ENCODE data around the gene IL20RB.

IL20RB gene

GRCh38 chr3:136932523-136932922, 25.3 kb upstream of the IL20RB start:
- Mint-ChIP-seq H3K27ac (peak overlapping the region; percentile 78), H3K36me3 (ENCODE audit: low read depth) (peaks cover 52% of the 10 kb centered on the region), H3K9me3 (peaks cover 8% of the 10 kb centered on the region), H3K4me3 (peak overlapping the region; percentile 27), H3K27me3 (ENCODE audit: low read depth) (no peaks in the 10 kb centered on the region), H3K4me1 (ENCODE audit: low read depth) (peaks cover 45% of the 10 kb centered on the region)

- H3K27me3 Mint-ChIP-seq (ENCODE audit: low read depth) = no peaks in the 10 kb centered on the region
- H3K36me3 Mint-ChIP-seq (ENCODE audit: low read depth) = peaks cover 47% of the 10 kb centered on the region
- H3K4me1 Mint-ChIP-seq (ENCODE audit: low read depth) = peaks cover 47% of the 10 kb centered on the region
- H3K9me3 Mint-ChIP-seq = peaks cover 5% of the 10 kb centered on the region
- H3K4me3 Mint-ChIP-seq = peak overlapping the region; percentile 27
- peak overlapping the region; percentile 78 for H3K27ac Mint-ChIP-seq
Observed at GRCh38 chr3:136932978-136933772, 24.6 kb upstream of the IL20RB start.

- H3K36me3 Mint-ChIP-seq (ENCODE audit: low read depth) = peaks cover 36% of the 10 kb centered on the region
- no peaks in the 10 kb centered on the region for H3K27me3 Mint-ChIP-seq (ENCODE audit: low read depth)
- no peak overlapping the region for H3K4me3 Mint-ChIP-seq
- H3K4me1 Mint-ChIP-seq (ENCODE audit: low read depth) = peaks cover 36% of the 10 kb centered on the region
- no peak overlapping the region for H3K27ac Mint-ChIP-seq
- H3K9me3 Mint-ChIP-seq = peaks cover 8% of the 10 kb centered on the region
Observed at GRCh38 chr3:136937175-136937574, 20.6 kb upstream of the IL20RB start.

GRCh38 chr3:136937851-136938250, 19.9 kb upstream of the IL20RB start:
- Mint-ChIP-seq H3K4me3 (no peak overlapping the region), H3K27me3 (ENCODE audit: low read depth) (no peaks in the 10 kb centered on the region), H3K4me1 (ENCODE audit: low read depth) (peaks cover 38% of the 10 kb centered on the region), H3K36me3 (ENCODE audit: low read depth) (peaks cover 36% of the 10 kb centered on the region), H3K9me3 (peaks cover 8% of the 10 kb centered on the region), H3K27ac (no peak overlapping the region)

- no peaks in the 10 kb centered on the region for H3K27me3 Mint-ChIP-seq (ENCODE audit: low read depth)
- H3K9me3 Mint-ChIP-seq = peaks cover 8% of the 10 kb centered on the region
- H3K4me1 Mint-ChIP-seq (ENCODE audit: low read depth) = peaks cover 38% of the 10 kb centered on the region
- H3K4me3 Mint-ChIP-seq = no peak overlapping the region
- no peak overlapping the region for H3K27ac Mint-ChIP-seq
- H3K36me3 Mint-ChIP-seq (ENCODE audit: low read depth) = peaks cover 31% of the 10 kb centered on the region
Observed at GRCh38 chr3:136938334-136938733, 19.4 kb upstream of the IL20RB start.

GRCh38 chr3:136939489-136939888, 18.3 kb upstream of the IL20RB start:
- Mint-ChIP-seq H3K36me3 (ENCODE audit: low read depth) (peaks cover 25% of the 10 kb centered on the region), H3K4me3 (peak overlapping the region; percentile 55), H3K9me3 (peaks cover 8% of the 10 kb centered on the region), H3K27me3 (ENCODE audit: low read depth) (no peaks in the 10 kb centered on the region), H3K27ac (peak overlapping the region; percentile 46), H3K4me1 (ENCODE audit: low read depth) (peaks cover 37% of the 10 kb centered on the region)

- Mint-ChIP-seq H3K27me3 (ENCODE audit: low read depth) (no peaks in the 10 kb centered on the region), H3K4me3 (no peak overlapping the region), H3K27ac (peak overlapping the region; percentile 50), H3K4me1 (ENCODE audit: low read depth) (peaks cover 33% of the 10 kb centered on the region), H3K9me3 (peaks cover 4% of the 10 kb centered on the region), H3K36me3 (ENCODE audit: low read depth) (peaks cover 21% of the 10 kb centered on the region)
Observed at GRCh38 chr3:136942803-136943202, 15.0 kb upstream of the IL20RB start.

GRCh38 chr3:136943436-136943835, 14.3 kb upstream of the IL20RB start:
- Mint-ChIP-seq H3K4me1 (ENCODE audit: low read depth) (peaks cover 28% of the 10 kb centered on the region), H3K9me3 (peaks cover 4% of the 10 kb centered on the region), H3K36me3 (ENCODE audit: low read depth) (peaks cover 22% of the 10 kb centered on the region), H3K27ac (no peak overlapping the region), H3K4me3 (no peak overlapping the region), H3K27me3 (ENCODE audit: low read depth) (no peaks in the 10 kb centered on the region)

GRCh38 chr3:136946978-136947377, 10.8 kb upstream of the IL20RB start:
- H3K4me1 Mint-ChIP-seq (ENCODE audit: low read depth) = peaks cover 20% of the 10 kb centered on the region
- H3K36me3 Mint-ChIP-seq (ENCODE audit: low read depth) = peaks cover 19% of the 10 kb centered on the region
- H3K27me3 Mint-ChIP-seq (ENCODE audit: low read depth) = no peaks in the 10 kb centered on the region
- H3K4me3 Mint-ChIP-seq = no peak overlapping the region
- no peaks in the 10 kb centered on the region for H3K9me3 Mint-ChIP-seq
- H3K27ac Mint-ChIP-seq = no peak overlapping the region

- Mint-ChIP-seq H3K36me3 (ENCODE audit: low read depth) (peaks cover 20% of the 10 kb centered on the region), H3K4me1 (ENCODE audit: low read depth) (peaks cover 16% of the 10 kb centered on the region), H3K9me3 (no peaks in the 10 kb centered on the region), H3K4me3 (no peak overlapping the region), H3K27me3 (ENCODE audit: low read depth) (no peaks in the 10 kb centered on the region), H3K27ac (no peak overlapping the region)
Observed at GRCh38 chr3:136947477-136947876, 10.3 kb upstream of the IL20RB start.

GRCh38 chr3:136949146-136949545, 8.6 kb upstream of the IL20RB start:
- Mint-ChIP-seq H3K27ac (no peak overlapping the region), H3K27me3 (ENCODE audit: low read depth) (no peaks in the 10 kb centered on the region), H3K4me1 (ENCODE audit: low read depth) (peaks cover 5% of the 10 kb centered on the region), H3K9me3 (no peaks in the 10 kb centered on the region), H3K4me3 (no peak overlapping the region), H3K36me3 (ENCODE audit: low read depth) (peaks cover 19% of the 10 kb centered on the region)

GRCh38 chr3:136949708-136950107, 8.1 kb upstream of the IL20RB start:
- peaks cover 7% of the 10 kb centered on the region for H3K4me1 Mint-ChIP-seq (ENCODE audit: low read depth)
- no peak overlapping the region for H3K4me3 Mint-ChIP-seq
- no peak overlapping the region for H3K27ac Mint-ChIP-seq
- peaks cover 19% of the 10 kb centered on the region for H3K36me3 Mint-ChIP-seq (ENCODE audit: low read depth)
- no peaks in the 10 kb centered on the region for H3K27me3 Mint-ChIP-seq (ENCODE audit: low read depth)
- no peaks in the 10 kb centered on the region for H3K9me3 Mint-ChIP-seq

- H3K27ac Mint-ChIP-seq = no peak overlapping the region
- H3K4me1 Mint-ChIP-seq (ENCODE audit: low read depth) = peaks cover 16% of the 10 kb centered on the region
- no peaks in the 10 kb centered on the region for H3K27me3 Mint-ChIP-seq (ENCODE audit: low read depth)
- peaks cover 16% of the 10 kb centered on the region for H3K36me3 Mint-ChIP-seq (ENCODE audit: low read depth)
- H3K4me3 Mint-ChIP-seq = no peak overlapping the region
- H3K9me3 Mint-ChIP-seq = no peaks in the 10 kb centered on the region
Observed at GRCh38 chr3:136950623-136951022, 7.2 kb upstream of the IL20RB start.

GRCh38 chr3:136952292-136952691, 5.5 kb upstream of the IL20RB start:
- Mint-ChIP-seq H3K27ac (no peak overlapping the region), H3K36me3 (ENCODE audit: low read depth) (peaks cover 9% of the 10 kb centered on the region), H3K9me3 (no peaks in the 10 kb centered on the region), H3K4me1 (ENCODE audit: low read depth) (peaks cover 18% of the 10 kb centered on the region), H3K4me3 (no peak overlapping the region), H3K27me3 (ENCODE audit: low read depth) (no peaks in the 10 kb centered on the region)

GRCh38 chr3:136954251-136954650, 3.5 kb upstream of the IL20RB start:
- Mint-ChIP-seq H3K4me3 (no peak overlapping the region), H3K36me3 (ENCODE audit: low read depth) (peaks cover 9% of the 10 kb centered on the region), H3K27ac (no peak overlapping the region), H3K27me3 (ENCODE audit: low read depth) (no peaks in the 10 kb centered on the region), H3K9me3 (no peaks in the 10 kb centered on the region), H3K4me1 (ENCODE audit: low read depth) (peaks cover 13% of the 10 kb centered on the region)
